HG03520 (cell line): ENCODE data around the gene PSMA3.

ENCODE experiments used
- ATAC-seq: cut with Tn5 transposase; IDR thresholded peaks from one replicate; pipeline ENCODE4 v1.9.1; 2021; ENCODE audit warnings: mild to moderate bottlenecking, moderate library complexity; ENCODE audit not compliant: unreplicated experiment

The PSMA3 gene

DNA sequence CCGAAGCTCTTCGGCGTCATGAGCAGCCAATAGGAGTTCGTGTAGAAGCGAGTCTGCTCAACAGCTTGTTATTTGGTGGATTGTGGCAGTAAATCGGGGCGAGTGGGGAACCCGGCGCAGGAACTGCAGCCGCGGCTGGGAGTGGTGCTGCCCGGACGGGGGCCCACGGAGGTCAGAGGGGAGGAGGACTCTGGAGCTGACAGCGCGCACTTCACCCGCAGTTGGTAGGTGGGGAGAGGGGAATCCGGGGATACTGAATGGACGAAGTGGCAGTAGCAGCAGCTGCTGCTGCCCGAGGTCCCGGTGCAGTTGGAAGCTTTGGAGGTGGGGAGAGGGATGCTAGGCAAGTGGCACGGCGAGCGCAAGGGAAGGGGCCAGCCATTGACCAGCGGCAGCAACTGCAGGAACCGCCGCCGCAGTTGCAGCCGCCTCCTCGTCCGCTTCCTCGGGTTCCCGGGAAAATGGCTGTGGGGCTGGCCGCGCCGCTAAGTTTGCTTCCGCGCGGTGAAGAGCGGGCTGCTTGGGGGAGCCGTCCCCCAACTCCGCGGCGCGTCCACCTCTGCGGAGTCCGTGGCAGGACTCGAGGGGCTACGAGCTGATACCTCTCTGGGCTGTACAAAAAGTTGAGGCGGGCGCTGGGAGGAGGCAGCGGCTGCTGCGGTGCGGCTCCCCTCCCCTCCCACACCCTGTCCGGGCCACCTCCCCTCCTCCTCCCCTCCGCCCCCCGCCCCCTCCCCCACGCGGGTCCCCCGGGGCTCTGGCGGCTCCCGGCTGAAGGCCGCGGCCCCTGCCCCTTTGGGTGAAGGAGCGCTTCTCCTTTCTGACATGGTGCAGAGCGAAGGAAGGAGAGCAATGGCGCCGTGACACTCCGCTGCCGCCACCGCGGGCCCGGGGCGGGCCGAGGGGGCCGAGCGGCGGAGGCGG, 54.1 kb downstream of the PSMA3 start, which contains the start of gene ARID4A:
Gene ARID4A (plus strand): TSS at position 79 of the 924 bp plus-strand sequence. CDS start 1,300 bp downstream, outside the sequence.
- ATAC-seq, result peak; percentile 11

- ATAC-seq, result no peak
Measured at GRCh38 chr14:58299401-58300330, 55.0 kb downstream of the PSMA3 start.

DNA sequence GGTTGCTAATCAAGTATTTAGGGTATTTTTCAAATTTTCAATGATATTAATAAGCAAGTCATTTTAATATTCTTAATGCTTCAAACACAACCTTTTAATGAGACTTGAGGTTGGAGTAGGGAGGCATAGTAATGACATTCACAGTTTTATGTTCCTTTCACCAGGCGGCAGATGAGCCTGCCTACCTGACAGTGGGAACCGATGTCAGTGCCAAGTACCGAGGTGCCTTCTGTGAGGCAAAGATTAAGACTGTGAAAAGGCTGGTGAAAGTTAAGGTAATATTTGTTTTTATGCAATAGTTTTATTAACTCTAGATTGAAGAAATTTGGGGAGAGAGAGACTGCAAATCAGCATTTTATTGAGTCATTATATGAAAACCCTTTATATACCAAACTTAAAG, 56.8 kb downstream of the PSMA3 start:
- ATAC-seq, result no peak

- no peak for ATAC-seq
Measured at GRCh38 chr14:58305730-58306129, 61.1 kb downstream of the PSMA3 start.

DNA sequence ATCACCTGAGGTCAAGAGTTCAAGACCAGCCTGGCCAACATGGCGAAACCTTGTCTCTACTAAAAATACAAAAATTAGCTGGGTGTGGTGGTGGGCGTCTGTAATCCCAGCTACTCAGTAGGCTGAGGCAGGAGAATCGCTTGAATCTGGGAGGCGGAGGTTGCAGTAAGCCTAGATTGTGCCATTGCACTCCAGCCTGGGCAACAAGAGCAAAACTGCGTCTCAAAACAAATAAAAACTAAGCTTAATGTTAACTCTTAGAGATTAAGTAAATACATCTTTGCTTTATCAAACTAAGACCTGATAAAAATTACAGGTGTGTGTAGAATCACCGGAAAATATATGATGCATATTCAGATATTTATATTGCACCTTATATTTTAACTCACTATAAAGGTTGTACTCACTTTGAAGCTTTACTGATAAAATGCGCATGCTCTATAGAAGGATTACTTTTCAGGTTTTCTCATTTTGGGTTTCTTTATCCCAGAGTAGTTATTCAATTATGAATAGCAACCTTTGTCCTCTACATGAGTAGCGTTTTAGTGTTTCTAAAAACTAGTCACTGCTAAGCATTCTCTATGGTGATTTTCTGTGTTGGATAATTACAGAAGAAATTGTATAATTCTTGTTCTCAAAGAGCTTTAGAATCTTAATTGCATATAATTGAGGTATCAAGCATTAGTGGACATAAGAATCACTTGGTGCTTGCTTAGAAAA, 63.1 kb downstream of the PSMA3 start:
- no peak for ATAC-seq

GRCh38 chr14:58309086-58309485, 64.4 kb downstream of the PSMA3 start:
- no peak for ATAC-seq

- no peak for ATAC-seq
Measured at GRCh38 chr14:58313699-58314098, 69.1 kb downstream of the PSMA3 start.

DNA sequence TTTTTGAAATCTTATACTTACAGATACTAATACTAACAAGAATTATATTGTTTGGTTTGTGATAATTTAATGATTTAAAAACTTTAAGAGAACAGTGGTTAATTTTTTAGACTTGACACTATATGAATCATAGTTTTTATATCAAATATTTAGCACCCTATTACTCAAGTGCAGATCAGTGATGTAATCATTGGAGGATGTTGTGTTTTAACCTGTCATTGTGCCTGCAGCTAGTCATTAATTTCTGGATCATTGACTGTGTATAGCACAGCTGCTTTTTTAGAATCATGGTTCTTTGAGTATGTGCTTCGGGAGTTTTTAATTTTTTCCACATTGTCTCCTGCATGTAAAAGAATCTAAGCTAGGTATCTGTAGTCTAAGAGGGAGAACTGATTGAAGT, 71.0 kb downstream of the PSMA3 start:
- ATAC-seq, result no peak
